ENCODE results near the gene FHL2.

The FHL2 gene

DNA sequence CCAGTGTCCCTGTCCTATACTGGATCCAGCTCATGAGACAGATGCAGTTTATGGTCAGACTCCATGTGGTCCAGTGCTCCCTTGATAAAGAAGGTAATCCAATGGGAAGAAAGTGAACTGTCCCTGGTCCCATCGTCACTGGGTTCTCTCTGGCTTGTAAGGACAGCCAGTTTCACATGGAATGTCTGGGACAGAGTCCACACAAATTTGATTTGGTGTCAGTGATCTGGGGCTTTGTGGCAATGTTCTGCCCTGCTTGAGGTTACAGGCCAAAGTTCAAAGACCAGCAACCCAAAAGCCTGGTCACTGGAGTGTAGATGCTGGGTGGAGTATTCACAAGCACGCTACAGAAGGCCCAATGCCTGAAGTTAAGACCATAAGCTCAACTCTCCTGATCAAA, 22.2 kb upstream of the FHL2 start:
- DNase-seq = no peak

DNA sequence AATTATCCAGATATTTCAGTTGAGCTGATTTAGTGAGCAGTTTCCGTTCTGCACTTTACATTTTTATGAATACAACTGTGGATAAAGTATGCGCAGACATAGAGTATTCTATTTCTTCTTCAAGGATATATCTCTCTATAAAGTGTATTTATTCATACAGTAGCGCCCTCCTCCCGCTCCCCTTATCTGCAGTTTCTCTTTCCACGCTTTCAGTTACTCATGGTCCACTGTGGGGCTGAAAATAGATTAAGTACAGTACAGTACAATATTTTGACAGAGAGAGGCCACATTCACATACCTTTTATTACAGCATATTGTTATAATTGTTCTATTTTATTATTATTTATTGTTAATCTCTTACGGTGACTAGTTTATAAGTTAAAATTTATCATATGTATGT, 19.7 kb upstream of the FHL2 start:
- no peak for DNase-seq

DNA sequence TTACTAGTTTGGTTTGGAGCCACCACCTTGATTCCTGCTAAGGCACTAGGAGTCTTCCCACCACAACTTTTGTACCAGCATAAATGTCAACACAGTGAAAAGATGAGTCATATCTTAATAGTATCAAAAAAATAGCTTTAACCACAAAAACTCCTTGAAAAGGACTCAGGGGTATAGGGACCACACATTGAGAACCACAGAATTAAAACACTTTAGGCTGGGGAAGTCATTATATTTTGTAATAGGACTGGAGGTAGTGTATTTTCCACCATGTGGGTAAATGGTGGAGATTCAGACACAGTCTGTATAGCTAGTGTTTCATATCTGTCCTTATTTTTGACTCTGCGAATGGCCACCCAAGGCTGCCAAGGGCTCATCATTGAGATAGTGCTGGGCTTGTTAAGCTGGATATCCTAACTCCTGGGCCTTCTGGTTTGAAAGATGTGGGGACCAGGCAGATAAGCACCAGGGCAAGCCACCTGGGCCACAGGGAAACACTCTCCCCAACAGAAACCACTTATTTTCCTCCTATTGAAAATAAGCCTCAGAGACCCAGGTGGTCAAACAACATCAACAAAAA, 19.1 kb upstream of the FHL2 start:
- DNase-seq = no peak

DNA sequence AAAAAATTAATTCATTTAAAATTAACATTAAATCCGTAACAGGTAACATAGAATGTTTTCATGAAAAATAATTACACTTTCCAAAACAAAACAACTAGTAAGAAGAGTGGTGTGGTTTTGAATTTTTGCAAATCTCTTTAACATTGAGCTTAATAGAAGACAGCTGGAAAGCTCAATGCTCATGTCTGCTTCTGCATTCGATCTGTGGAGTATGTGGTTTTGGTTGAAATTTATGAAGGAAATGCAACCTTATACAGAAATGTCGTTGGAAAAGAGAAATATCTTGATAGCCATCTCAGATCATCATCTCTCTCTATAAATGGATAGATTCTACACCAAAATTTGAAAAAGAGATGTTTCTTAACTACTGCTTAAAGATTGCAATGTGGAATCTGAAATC, 17.3 kb upstream of the FHL2 start:
- DNase-seq = no peak

DNA sequence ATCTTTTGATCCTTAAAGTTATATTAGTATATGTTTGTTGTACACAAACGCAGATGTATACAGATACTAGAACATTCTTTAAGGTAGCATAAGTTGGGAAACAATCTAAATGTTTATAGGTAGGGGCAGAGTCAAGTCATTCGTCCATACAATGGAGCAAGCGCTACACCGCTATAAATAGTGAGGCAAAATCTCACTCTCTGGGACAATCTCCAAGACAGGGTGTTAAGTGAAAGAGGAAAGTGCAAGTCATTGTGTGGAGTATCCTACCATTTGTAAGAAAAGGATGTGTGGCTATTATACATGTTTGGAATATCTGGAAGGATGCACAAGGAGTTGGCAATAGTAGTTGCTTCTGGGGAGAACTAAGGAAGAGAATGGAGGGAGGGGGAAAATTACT, 16.2 kb upstream of the FHL2 start:
- no peak for DNase-seq

DNA sequence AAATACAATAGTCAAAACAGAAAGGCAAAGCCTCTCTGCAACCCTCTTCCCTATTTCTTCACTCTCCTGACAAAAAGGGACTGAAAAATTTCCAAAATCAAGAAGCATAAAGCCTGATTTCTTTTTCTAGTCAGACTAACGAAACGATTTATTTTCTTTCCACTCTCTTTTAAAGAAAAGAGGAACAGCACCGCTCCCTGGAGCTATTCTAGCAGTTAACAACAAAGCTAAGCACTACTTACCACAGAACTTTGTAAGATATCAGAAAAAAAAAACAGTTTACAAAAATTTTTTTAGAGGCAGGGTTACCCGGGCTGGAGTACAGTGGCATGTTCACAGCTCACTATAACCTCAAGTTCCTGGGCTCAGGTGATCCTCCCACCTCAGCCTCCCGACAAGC, 14.4 kb upstream of the FHL2 start:
- DNase-seq = no peak

DNA sequence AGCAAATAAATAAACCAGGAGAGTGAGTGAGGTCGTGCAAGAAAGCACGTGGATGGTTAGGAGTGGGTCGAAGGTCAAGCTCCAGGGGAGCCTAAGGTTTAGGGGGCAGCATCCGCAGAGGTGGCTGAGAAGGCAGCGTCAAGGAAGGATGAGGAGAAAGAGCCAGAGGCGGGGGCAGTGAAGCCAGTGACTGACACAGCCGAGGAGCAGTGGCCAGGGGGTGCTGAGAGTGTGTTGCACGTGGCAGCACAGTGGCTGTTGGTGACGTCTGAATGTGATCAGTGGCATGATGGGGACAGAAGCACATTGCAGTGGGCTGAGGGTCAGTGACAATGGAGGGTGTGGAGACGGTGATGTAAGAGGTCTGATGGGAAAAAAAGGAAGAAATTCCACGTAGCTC, 13.7 kb upstream of the FHL2 start:
- no peak for DNase-seq

DNA sequence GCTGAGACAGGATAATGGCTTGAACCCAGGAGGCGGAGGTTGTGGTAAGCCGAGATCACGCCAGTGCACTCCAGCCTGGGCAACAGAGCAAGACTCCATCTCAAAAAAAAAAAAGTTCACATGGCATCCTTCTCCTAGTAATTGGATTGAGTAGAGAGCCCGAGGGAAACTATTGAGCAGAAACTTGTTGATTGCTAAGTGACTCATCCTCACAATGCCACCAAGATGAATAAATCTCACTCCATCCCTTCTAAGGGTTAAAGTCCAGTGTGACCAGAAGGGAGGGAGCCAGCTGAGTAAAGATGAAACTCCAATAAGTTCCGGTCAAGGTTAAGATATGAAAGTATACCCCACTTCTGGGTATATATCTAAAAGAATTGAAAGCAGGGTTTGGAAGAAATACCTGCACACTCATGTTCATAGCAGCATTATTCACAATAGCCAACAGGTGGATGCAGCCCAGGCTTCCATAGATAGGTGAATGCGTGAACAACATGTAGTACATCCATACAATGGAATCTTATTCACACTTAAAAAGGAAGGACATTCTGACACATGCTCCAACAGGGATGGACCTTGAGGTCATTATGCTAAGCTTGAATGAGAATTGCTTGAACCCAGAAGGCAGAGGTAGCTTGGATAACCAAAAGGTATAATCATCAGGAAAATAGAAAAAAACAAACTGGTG, 13.0 kb upstream of the FHL2 start:
- DNase-seq = no peak

DNA sequence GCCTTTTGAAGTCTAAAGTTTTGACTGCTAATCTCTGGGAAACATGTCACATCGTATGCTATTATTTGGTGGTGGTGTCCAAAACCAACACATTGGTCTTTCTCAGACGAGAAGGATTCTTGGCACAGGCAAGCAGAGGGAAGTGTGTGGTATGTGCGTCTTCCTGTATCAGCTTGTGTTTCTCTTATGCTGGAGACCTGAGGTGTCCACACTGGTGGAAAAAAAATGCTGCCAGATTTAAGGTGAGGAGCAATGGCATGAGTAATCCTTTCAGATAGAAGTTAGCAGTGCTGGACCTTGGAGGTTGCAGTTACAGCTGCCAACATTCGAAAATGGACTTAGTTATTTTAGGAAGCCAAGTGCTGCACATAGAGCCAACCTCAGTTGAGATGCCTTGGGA, 11.7 kb upstream of the FHL2 start:
- DNase-seq = no peak

DNA sequence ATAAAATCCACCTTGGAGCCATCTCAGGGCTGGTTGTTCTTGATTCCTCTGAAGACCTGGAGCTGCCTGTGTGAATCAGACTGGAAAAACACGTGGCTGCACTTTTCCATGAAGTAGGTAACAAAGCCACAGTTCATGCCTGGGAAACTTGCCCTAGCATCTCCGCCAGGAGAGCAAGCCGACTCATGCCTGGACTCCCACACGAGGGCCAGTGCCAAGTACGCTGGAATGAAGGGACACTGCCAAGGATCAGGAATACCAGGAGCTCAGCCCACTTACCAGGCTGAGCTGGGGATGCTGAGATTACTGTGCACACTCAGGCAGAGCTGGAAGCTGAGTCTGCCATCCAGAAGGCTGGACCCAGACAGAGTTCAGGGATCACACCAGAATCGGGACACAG, 10.9 kb upstream of the FHL2 start:
- no peak for DNase-seq

DNA sequence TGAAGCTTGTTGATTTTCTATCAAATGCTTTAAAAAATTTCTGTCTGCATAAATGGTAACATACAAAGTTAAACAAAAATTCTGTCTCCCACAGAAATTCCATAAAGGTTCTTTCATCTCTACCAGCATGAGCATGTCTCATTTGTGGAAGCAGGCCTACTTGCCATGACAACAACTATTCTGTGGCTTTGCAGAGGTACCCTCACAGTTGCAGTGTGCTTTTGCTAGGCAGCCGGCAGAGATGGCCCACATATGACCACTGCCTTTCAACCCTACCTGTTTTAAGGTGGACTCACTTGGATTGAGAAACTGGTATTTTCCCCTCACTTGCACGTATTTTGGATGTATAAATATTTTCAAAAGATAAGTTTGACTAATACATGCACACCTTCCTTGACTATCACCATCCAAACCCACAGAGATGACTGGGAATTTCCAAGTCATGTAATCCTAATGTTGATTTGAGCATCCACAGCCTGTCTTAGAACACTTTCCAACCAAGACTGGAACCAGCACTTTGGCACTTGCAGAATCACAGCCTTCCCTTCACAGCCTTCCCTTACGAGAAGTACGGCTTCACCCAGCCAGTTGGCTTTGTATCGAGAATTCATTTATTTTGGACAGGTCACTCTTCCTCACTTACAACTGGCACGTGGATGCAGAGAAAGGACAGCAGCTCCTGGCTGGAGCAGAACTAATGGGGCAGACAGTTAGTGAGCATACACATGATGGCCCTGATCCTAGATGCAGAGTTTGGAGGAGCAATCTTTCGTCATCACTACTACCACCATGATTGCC, 9.3 kb upstream of the FHL2 start:
- DNase-seq = no peak

DNA sequence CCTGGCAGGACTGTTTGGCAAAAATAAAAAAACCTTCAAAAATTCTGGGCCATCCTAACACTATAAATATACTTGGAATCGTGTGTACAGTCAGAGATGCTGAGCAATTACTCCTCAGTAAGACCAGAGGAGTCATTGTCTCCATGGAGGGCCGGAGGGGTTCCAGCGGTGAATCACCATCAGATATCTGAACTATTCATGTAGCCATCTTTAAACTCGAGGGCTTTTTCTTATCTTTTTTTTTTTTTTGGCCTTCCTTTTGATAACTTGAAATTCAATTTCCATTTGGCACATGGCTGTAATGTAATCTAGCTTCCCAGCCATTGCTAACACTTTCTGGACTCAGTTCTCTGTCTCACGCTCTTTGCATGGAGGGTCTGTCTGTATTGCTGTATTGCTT, 7.4 kb upstream of the FHL2 start:
- no peak for DNase-seq

DNA sequence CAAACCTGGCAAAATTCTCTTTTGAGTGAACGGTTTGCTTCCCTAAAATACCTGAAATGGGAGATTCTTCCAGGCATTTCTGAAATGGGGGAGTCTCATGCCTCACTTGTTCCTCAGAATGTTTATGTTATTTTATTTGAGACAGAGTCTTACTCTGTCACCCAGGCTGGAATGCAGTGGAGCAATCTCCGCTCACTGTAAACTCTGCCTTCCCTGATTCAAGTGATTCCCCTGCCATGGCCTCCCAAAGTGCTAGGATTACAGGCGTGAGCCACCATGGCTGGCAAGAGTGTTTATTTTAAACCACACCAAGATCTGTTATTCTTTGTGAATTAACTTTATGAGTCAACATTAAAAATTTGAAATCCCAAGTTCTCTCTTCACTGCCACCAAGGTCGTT, 6.4 kb upstream of the FHL2 start:
- no peak for DNase-seq

DNA sequence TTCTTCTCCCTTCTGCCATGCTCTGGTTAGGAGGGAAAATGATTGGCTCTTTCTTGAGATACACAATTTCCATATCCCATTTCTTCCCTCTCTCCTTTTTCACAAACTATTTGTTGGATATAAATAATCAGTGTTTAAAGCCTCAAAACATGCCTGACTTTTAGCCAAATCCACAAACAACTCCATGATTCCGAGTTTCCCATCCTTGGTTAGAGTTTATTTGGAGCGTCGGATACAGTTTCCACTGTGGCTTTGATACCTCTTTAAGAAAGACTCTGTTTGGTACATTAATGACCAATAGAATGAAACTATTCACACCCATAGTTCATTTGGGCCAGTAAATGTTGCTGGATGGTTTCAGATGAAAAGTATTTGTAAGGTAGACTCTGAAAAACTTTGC, 5.9 kb upstream of the FHL2 start:
- DNase-seq = no peak

DNA sequence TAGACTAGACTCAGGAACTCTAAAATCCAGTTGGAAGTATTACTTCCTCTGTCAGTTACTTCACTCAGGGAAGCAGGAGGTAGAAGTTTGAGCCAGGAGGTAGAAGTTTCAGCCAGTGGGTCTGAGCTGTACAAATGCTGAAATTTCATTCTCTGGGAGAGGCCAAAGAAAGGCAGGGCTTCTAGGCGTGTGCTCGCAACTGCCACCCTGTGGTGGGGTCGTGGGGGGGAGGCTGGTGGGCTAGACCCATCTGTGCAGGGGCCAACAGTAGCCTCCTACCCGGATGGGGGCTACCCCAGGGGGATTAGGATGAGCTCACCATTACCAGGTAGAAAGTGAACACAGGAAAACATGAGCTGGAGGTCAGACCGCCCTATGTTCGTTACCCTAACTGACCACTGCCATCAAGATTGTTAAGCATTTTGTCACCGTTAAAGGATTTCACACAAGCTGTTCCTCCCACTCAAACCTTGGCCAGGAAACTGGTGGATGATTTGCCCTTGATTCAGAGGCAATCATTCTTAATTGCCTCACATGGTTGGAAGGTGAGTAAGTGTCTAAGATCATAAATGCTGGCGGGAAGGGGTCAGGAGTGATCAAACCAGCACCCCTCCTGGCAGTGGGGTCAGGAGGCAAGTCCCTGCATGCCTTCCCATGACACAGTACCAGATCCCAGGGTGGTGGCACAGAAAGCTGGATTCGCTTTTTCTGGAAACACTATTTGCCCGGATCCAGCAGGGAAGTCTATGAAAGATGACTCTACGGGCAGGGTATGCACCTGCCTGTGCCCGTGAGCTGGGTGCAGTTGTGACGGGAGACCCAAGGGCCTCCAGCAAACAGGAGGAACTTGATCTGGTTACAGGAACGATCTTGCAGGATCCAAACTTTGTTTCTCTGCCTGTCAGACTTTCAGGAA, 5.2 kb upstream of the FHL2 start:
- DNase-seq = no peak

DNA sequence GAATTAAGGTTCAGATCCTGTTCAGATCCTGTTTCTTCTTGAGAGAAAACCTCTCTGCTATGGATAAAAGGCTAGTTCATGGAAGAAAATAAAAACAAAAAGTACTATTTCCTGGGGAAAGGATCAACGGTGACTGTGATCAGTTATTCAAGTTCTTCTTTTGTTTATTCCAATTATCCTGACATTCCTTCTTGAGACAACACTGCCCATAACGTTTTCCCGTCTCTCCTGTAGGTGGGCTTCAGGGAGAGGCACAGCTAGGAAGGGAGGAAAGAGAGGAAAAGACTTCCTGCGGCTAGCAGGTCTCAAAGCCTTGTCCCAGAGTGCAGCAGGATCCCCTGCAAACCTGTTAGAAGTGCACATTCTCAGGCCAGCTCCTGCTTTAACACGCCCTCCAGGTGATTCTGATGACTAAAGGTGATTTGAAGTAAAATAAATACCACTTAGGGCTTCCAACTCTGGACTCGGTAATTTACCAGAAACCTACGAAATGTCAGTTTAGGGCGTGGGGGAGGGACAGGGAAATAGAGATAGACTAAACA, 4.5 kb upstream of the FHL2 start:
- DNase-seq = no peak

DNA sequence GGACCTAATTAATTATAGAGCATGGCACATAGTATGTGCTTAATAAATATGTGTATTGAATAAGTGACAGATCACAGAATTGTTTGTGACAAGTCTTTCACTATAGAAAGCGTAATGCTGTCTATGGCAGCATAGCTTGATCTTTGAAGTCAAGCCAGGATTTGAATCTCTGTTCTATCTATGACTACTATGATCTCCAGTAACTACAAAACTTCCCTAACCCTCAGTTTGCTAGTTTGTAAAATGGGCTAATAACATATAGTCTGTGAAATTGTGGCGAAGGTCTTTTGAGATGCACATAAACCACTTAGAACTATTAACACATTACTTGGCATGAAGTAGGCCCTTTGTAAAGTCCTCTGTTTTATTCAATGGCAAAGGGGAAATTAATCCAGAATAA, 4.0 kb upstream of the FHL2 start:
- DNase-seq = no peak

DNA sequence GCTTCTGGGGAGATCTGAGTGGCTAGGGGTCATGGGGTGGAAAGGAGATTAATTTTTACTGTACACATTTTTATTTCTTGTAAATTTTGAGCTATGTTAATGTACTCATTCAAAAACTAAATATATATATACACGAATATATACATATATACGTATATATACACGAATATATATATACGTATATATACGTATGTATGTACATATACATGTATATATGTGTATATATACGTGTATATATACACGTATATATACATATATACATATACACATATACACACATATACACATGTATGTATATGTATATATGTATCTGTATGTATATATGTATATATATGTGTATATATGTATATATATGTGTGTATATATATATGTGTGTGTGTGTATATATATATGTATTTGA, 3.0 kb upstream of the FHL2 start:
- no peak for DNase-seq

DNA sequence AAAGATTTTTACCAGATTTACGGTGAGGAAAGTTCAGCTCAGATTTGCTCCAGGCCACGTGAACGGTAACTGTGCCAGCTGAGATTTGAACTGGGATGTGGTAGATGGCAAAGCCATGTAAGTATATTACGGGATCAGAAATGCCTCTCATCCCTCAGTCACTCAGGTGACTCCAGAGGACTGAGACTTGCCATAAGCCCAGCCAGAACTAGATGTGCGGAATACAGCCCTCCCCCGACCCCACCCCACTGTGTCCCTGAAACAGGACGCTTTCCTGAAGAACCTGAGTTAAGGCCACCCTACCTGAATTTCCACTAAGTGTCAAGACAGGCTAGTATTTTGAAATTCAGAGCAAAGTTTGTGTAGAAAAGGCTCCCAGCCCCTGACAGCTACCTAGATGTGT, 1.3 kb upstream of the FHL2 start:
- no peak for DNase-seq

DNA sequence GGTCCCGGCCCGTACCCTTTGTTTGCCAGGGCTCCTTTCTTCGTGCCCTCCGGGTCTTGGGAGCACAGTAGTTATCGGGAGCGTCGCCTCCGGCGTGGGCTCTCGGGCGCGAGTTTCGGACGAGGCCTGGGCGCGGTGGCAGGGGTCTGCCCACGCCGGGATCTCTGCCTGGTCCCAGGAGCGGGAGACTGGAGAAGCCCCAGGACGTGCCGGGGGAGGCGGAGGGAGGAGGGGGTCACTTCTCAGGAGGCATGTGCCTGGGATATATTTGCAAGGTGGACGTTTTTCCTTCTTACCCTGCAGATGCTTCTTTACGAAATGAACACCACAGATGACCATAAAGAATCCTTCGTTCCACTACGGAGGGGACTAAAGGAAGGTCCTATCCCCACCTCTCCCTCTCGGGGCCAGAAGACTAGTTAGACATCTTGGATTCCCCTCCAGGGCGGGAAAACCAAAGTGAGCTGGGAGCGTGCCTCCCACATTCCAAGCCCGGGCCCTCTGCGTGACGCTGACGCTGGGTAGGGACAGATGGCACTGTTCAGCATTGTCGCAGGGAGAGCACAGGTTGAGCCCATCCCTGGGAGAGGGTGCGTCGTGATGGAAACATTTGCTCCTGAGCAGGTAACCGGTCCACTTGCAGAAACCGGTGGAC, 483 bp upstream of the FHL2 start:
- no peak for DNase-seq

DNA sequence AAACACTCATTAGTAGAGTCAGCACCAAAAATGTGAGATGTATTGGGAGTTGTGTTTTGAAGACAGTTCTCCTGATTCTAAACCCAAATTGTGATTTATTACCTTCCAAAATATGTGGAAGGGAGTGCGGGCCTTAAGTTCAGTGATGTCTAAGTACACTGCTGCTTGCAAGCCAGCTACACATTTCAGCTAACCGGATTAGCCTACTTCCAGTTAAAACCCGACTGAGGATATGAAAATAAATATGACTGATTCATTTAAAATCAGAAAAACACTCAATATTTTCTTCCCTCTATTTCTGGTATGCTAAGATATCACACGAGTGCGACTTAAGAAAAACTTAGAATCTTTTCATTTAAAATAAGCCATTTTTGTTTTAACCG, 907 bp downstream of the FHL2 start:
- no peak for DNase-seq

DNA sequence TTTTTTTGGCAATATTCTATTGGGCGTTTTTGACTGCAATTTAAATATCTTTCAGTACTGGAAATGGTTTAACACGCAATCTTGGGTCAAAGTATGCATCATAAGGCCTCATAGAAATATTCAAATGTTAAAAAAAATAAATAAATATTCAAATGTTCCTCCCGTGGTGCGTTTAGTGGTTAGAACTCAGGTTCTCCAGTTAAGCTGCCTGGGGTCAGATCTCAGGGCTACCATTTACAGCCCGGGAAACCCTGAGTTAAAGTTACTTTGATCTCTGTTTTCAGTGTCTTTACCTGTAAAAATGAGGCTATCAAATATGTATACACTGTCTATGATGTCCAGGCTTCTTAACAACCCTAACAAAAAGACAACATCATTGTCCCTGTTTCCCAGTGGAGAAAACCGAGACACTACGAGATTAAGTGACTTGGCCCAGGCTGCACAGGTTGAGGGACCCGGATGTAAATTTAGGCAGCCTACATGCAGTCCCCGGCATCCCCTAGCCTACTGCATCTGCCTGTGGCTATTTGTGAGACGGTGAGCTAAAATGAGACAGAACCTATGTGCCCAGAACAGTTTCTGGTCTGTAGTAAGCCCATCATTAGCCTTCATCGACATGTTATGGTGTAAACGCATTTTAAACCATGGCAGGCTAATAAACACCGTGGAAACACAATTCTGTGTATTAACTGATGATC, 1.7 kb downstream of the FHL2 start:
- DNase-seq = no peak
